Endometrium (tissue), 2 donors: ENCODE data around the gene VEZF1.

Source experiments
- FAIRE-seq: peaks from 2 replicates; lab custom pipeline; 2012; peaks lifted over from hg19 to GRCh38; lab: Jason Lieb, UNC
- donor health status: control.
- donor health status: control.

Gene VEZF1

DNA sequence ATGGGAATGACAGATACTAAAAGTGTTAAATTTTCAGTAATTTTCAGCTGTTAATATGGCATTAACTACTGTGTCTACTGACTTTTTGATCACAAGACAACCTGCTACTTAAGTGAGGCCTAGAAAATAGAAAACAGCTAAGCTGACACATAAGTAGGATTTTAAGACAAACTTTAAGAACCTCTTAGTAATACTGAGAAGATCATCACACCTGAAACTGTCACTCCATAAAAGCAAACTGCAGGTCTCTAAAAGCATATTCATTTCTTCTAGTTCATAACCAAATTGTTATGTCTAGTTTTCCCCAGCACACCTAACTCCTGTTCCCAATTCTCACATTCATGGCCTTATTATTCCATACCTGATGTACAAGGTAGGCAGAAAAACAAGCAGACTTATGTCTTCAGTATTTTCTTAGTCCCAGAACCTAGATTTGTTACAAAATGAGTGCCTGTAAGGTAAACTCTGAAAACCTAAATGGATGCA is 11.0 kb upstream of the VEZF1 start:
- no peak for FAIRE-seq

DNA sequence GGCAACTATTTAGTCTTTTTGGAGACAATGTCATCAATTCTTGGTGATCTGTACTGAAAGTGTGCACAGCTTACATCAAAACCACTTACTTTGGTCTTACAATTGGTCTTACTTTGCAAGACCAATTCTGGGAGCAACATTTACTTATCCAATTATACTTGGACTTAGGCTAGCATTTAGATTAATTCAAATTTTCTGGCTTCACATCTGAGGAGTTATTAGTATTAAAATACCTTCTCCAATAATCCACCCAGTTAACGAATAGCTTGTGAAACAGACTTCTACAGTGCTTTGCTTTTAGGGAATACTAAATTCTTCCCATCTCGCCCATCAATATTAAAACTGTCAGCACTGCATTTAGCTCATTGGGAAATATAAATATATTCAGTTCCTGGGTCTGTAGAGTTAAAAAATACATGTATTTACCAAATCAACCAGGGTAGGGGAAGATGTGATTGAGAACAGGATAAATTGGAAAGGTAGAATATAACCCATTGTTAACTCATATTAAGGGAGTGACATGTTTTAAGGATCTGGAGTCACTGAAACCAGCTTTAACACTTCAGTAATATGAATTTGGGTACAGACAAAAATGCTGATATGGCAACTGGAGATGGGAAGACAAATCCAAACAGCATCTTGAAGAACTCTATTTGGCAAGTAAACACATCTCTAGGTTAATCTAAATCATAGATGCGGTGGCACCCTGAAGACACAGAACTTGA is 9.2 kb upstream of the VEZF1 start:
- FAIRE-seq, result no peak

DNA sequence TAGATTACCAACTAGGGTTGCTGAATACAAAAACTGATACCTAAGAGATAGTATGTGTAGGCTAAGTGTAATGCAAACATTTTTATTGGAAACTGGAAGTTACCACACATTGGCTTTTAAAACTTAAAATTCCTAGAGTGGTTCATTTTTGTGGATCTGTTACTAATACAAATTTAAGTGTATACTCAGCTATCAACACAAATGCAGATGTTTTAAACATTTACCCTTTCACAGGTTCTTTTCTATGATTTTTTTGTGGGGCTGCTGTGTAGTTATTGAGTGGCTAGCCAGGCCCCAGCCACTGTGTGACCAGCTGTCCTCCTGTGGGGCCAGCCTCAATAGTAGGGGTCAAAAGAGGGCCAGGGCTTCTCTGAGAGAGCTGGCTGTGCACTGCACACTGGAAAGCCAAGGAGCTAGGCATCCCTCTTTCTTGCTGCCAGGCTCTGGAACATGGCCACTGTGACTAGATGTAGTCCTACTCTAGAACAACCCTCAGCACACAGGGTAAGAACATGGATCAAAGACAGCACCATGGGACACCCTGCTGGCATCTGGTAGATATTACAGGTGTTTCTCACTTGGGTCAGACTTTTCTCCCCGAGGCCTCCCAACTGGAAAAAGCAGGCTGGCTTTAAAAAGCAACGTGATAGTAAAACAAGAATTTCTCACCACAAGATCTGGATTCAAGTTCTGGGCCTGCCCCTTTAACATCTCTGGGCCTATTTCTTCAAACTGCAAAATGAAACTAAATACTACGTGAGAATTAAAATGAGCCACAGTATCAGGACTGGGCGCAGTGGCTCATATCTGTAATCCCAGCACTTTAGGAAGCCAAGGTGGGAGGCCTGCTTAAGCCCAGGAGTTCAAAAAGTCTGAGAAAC is 7.3 kb upstream of the VEZF1 start:
- no peak for FAIRE-seq

DNA sequence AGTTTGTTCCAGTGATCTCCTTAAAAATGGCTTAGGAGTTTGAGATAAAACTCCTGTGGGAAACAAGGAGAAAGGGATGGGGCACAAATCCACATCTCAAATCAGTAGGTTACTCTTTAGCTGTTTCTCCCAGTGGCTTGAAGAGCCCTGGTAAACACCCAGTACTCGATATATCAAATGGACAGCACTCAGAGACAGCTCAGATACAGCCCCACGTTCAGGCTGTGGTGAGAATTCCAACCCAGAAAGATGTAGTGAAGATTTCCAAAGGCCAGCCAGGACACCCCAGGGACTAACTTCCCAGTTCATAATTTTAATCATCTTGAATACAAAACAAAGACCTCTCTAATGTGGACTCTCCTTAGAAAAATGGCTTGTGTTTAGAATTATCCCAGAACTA is 6.4 kb upstream of the VEZF1 start:
- no peak for FAIRE-seq

DNA sequence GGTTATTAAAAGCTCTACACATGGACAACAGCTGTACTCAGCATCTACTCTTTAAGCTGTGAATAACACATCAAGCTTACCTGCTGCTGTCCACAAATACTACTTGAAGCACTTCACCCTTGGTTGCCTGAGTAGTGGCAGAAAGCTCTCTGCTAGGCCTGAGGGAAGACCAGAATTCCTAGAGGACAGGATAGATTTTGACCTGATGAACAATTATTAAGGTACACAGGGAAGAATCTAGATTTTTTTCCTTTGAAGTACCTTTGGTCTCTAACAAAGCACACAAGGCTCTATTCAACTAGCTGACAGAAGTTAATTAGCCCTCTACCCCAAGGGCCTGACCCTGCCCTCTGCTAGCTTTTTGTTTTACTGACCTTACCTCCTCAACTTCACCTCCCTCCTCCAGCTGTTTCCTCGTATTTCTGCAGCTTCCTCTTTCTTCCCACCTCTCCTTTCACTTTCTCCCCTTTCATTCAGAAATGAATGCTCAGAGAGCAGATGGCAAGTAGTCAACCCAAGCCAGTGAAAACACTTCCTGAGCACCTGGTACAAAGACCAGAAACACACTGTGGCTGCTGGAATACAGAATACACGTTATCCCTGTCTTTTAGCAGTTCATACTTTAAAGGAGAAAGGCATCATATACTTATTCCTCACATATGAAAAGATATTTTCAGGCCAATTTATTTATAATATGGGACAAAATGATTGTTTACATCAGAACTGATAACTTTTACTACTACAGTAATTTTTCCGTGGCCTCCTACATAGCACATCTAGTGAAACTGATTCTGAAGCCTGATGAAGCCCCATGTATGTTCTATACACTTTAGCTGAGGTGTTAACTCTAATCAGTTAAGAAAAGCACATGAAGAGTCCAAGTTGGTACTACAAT is 5.7 kb upstream of the VEZF1 start:
- FAIRE-seq, result no peak

DNA sequence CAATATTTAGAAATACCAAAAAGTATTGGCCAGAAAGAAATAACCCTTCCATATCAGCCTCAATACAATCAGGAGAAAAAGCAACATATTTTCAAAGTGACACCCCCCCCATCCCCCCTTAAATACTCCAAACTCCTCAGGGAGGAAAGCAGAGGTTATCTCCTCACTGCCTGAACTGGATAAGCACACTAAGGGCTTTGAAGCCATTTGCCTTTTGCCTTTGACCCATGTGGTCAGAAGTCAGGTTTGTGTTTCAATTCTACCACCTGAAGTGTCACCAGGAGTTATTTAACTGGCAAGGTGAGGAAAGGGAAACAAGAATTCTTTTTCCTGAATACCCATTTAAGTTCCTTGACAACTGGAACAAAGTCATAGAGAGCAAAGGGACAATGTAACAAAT is 3.5 kb upstream of the VEZF1 start:
- FAIRE-seq, result no peak

DNA sequence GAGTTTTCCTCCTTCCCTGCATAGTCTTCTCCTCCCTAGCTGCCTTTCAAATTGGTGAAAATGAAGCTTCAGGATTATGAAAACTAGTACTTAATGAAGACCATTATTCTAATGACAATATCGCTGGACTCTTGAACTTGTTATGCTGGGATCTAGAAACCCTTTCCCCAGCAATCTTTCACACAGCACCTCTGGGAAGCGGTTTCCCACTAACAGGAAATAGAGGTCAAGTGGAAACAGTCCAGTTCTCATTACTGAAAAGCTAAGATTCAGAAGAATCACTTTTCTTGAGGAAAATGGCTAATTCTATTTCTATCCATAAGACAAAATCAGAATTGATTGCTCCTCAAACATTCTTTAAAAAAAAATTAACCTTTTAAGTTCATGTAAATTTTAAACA is 2.0 kb upstream of the VEZF1 start:
- no peak for FAIRE-seq

DNA sequence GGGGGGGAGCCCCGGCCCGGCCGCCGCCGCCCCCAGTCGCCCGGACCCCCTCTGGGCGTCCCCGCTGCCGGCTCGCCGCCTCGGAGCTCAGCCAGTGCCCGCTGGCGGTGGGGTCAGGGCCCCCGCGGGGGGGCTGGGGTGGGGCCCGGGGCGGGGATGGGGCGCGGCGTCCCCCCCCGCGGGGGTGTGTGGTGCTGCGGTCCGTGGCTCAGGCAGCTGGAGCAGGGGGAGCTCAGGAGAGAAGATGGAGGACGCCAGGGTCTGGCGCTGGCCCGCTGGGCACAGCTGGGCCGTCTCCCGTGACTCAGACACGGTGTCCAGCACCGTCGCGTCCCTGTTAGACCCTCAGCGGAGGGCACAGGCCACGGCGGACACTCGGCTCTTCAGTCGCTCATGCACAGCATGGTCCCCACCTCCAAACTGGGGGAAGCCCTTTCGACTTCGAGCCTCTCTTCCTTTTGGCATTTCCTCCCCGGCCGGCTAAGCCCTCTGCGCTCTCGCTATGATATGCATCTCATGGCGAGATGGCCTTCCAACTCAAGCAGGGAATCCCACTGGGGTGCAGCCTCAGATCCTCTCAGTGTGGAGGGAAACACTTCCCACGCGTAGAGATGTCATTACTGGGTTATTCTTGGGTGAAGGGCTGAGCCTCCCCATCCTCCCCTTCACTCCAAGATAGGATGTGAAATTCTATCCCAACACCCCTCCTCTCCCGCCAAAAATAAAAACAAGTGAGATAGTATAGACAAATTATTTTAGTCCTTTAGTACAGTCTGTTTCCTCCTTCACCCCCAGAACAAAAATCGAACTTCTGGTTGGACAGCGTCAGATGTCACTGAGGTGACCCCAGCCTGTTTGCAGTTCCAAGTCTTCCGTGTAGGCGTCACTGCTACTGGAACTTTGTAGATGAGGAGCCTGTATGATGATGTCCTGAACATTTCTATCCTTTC is 522 bp upstream of the VEZF1 start:
- no peak for FAIRE-seq

DNA sequence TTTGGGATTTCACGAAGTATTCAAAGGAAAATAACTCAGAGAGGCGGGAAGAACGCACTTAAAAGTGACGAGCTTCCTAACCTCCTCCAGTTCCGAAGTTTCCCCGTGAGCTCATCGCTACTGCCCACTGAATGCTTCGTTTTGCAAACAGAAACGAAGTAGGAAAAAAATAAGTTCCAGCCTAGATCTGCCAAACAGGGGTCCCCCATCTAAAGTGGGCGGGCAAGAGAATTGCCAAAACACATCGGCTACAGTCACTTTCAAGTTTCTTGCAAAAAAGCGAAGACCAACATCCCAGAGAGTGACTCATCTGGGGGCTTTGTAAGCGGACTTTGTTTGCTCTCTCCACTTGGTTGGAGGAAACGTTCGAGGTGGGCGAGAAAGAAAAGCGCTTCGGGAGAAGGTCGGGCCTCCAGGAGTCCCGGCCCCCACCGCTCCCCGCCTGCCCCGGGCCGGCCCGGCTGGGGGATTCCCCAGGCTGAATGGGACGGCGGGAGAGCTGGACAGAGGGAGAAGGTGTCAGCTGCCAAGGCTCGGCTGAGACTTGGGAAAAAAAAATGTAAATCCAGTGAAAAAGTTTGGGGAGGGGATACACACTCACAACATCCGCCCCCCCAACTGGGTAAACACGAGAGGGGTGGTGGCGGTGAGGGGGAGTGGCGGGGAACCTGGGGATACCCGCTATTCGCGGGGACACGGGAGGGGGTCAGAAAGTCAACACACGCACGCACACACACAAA is 1.0 kb downstream of the VEZF1 start:
- FAIRE-seq, result no peak

DNA sequence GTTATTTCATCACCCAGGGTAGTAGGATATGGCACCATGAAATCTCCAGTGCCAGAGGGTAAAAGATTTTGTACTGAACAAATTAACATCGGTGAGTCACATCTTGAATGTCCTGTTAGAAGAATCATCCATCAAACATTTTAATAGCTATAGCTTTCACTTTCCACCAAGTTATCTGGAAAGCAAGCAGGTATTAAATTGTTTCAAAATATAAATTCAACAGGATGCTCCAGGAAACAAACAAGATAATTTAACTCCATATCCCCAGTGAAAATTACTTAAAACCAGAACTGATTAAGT is 2.4 kb downstream of the VEZF1 start:
- no peak for FAIRE-seq

DNA sequence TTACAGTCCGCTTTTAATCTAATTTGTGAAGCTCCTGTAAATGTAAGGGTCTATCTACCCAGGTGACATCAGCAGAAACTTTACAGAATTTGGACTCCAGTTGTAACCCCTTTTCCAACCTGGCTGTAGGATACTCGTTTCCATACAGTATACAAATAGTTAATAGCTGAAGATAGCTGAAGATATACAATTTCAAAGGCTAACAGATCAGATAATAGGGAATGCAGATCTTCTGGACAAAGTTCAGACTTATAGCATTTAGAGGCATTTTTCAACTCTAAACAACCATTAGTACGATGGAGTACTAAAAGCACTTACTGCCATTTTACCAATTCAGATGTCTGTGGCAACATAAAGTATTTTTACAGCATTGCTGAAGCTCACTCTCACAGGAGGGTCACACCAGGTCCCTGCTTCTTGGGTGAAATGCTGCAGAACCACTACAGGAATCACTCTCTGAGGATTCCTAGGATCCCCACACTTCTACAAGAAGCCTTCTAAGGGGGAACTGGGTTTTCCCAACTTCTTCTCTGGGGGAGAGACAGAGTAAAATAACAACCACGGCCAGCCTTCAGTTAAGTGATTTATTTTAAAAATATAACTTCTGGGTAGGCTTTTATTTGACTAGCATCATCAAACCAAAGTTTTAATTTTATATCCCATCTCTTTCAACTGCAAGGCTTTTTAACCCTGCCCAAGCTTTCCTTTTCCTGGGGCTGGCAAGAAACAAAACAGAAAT is 2.9 kb downstream of the VEZF1 start:
- FAIRE-seq, result no peak

DNA sequence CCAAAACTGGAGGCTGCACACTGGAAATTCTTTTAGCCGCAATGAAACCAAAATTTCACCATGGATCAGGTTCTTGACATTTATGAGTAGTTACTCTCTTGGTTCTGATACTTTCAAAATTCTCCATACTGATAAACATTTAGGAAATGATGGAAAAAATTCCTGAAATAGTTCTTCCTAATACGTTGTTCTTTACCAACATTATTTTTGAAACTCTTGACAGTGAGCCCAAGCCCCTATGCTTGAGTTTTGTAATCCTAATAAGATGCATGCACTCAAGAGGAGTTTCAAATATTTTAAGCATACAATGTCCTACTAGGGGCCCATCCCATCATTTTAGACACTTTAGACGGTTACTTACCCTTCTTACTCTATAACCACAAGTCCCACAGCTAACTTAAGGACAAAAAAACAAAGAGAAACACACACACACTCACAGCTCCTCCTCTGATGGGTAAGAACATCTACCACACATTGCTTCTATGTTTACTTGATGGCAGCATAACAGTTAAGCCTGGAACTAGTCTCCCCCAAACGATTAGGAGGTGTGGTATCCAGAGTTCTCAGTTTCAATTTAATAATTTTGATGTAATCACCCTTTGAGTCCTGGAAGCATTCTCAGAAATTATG is 3.7 kb downstream of the VEZF1 start:
- FAIRE-seq, result no peak

DNA sequence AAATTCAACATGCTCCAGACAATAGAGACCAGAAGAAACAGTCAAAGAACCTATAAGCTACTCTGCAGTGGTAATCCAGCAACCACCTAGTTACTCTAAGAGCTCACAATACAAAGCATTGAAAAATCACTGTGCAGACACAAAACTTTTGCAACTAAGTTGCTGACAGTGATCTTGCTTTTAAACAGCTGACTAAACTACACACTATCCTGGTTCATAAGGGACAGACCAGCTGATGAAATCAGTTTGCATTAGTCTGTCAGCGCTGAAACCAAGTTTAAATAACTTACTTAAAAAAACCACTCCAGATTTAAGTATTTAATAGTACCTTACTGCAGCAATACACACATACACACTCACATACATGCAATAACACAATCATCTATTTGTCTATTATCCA is 4.6 kb downstream of the VEZF1 start:
- no peak for FAIRE-seq

DNA sequence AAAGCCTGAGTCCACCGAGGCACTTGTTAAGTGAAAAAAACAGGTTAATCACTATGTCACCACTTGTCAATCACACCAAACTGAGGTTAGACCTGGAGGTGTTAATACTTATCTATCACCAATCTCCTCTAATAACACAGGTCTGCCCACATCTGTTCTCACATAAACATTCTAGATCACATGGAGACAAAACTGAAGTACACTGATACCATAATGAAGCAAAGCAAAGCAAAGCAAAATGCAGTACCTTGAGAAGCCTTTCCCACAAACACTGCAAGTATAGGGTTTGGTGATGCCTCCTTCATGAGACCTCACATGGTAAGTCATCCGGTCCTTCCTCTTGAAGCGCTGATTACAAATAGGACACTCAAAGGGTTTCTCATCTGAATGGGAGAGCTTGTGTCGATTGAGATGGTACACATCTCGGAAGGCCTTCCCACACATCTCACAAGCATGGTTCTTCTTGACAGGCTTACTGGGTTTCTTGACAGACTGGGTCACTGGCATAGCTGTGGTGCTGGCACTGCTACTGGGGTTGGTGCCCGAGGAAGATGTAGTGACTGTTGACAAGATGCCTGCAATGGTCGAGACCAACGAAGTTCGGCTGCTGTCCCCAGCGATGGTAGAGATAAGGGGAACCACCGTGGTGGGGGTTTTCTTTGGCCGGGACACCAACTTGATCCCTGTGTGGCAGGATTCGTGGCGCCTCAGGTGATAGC is 5.4 kb downstream of the VEZF1 start:
- FAIRE-seq, result no peak

DNA sequence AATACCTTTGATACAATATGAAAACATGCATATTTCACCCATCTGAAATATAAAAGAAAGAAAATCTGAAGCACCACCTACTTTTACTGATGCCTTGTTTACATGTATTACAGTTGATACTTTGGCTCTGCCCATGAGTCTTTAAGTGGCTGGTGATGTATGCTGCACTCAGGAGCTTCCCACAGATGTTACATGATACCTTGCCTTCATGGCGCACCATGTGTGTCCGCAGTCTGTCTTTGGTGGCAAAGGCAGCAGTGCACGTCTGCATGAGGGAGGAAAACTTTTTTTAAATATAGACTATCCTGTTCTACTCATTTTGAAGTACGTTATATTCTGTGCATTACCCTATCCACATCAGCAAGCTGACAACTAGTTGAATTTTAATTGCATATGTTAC is 7.5 kb downstream of the VEZF1 start:
- no peak for FAIRE-seq

DNA sequence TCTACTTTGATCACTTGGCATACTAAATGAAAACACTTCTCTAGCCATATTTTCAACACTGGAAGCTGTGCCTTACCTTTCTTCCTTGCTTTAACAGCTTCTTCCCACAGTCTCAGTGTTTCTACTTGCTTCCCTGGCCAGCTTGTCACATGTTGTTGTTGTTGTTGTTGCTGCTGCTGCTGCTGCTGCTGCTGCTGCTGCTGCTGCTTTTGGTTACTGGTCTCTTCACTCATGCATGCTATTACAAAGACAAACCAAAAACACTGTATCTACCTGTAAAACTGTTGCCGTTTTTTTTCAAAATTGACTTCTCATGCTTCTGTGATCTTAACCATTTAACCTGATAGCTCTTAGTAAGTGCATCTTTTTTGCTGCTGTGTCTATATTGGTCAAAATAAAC is 9.0 kb downstream of the VEZF1 start:
- no peak for FAIRE-seq

DNA sequence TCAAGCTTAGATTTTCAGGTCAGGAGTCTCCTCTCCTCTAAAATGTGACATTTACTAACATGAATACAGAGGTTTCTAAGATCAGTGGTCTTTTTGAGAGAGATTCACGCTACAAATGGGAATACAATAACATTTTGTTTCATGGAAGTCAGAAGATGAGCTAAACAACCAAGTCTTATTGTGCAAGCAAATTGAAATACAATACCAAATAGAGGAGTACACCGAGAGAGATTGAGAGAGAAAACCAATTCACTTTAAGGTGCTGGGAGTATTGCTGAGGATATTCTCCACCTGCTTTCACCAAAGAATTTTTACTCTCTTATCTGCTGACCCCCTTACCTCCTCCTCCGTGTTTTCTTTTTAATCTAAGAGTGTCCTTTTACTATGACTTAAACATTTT is 11.5 kb downstream of the VEZF1 start:
- no peak for FAIRE-seq

DNA sequence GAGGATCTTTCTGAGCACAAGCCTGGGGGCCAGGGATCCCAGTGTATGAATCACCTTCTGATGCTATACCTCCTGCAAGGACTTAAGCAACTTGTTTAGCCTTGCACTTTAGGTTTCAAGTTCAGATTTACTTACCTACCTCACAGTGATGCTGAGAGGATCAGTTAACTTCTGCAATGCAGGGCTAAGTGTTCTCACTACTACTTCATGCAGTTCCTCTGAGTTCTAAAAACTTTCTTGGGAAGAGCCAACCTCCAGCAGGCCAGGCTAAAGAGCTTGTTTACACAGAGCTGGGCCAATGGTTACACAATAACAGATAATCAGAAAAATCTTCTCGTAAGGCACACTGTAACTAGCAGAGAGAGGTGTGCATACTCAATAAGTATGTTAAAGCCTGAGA is 13.0 kb downstream of the VEZF1 start:
- FAIRE-seq, result no peak
